ENCODE measurements around the gene DENND2A. TPM values are rescaled to one million over a fixed set of nuclear protein-coding genes. Genes with fewer than 3 reads are reported as not detected.

The DENND2A gene
- total and polyA plus RNA-seq, 7 experiments from 2014 or later, result not detected

GRCh38 chr7:140609646-140610045, 31.0 kb downstream of the DENND2A start:
- H3K9me3 ChIP-seq (ENCODE audit: control insufficient read depth in 2 of 3, low read length in 3 of 3), result no peaks in the 10 kb centered on the region
- Mint-ChIP-seq H3K9me3 (peaks cover 0 to 2% (median 0%) of the 10 kb centered on the region in 11 donors), H3K4me1 (no peaks in the 10 kb centered on the region), H3K27ac (no peak overlapping the region), H3K36me3 (no peaks in the 10 kb centered on the region), H3K27me3 (peaks cover 0 to 5% (median 0%) of the 10 kb centered on the region in 5 donors), H3K4me3 (no peak overlapping the region)
- H3K4me1 ChIP-seq (ENCODE audit: control insufficient read depth in 2 of 2, insufficient read depth in 2 of 2, low read length in 2 of 2), result no peaks in the 10 kb centered on the region
- H3K4me3 ChIP-seq (ENCODE audit: low read length), result no peak overlapping the region
- ChIA-PET CTCF (no interaction called here), POLR2A (interaction anchor here (0.7 kb wide), 1 partner anchor 35 kb away, joined by 3 read pairs; no protein-coding TSS in a partner anchor)
- no peak overlapping the region for H3K27ac ChIP-seq (ENCODE audit: low read depth, low read length)
- H3K36me3 ChIP-seq (ENCODE audit: control insufficient read depth in 2 of 3, insufficient read depth in 3 of 3, low read length in 3 of 3), result no peaks in the 10 kb centered on the region
- DNase-seq (no peak), ATAC-seq (no peak)
- H3K27me3 ChIP-seq (ENCODE audit: control insufficient read depth in 2 of 2, insufficient read depth in 2 of 2, low read length in 2 of 2), result no peaks in the 10 kb centered on the region
- intact Hi-C loops (cut with micrococcal nuclease), result no loop called here

- intact Hi-C loops (cut with micrococcal nuclease), result no loop called here
- no peak overlapping the region for H3K4me3 ChIP-seq (ENCODE audit: low read length)
- Mint-ChIP-seq H3K4me3 (no peak overlapping the region), H3K4me1 (no peaks in the 10 kb centered on the region), H3K27me3 (peaks cover 0 to 5% (median 0%) of the 10 kb centered on the region in 5 donors), H3K36me3 (no peaks in the 10 kb centered on the region), H3K9me3 (peaks cover 0 to 2% (median 0%) of the 10 kb centered on the region in 11 donors), H3K27ac (no peak overlapping the region)
- H3K9me3 ChIP-seq (ENCODE audit: control insufficient read depth in 2 of 3, low read length in 3 of 3), result no peaks in the 10 kb centered on the region
- DNase-seq (no peak), ATAC-seq (no peak)
- no peaks in the 10 kb centered on the region for H3K27me3 ChIP-seq (ENCODE audit: control insufficient read depth in 2 of 2, insufficient read depth in 2 of 2, low read length in 2 of 2)
- ChIA-PET CTCF (no interaction called here), POLR2A (no interaction called here)
- no peaks in the 10 kb centered on the region for H3K36me3 ChIP-seq (ENCODE audit: control insufficient read depth in 2 of 3, insufficient read depth in 3 of 3, low read length in 3 of 3)
- H3K27ac ChIP-seq (ENCODE audit: low read depth, low read length), result no peak overlapping the region
- H3K4me1 ChIP-seq (ENCODE audit: control insufficient read depth in 2 of 2, insufficient read depth in 2 of 2, low read length in 2 of 2), result no peaks in the 10 kb centered on the region
These were observed 33.1 kb downstream of the DENND2A start for GRCh38 chr7:140607441-140607989.

- no peaks in the 10 kb centered on the region for H3K4me1 ChIP-seq (ENCODE audit: control insufficient read depth in 2 of 2, insufficient read depth in 2 of 2, low read length in 2 of 2)
- peaks cover 0 to 6% (median 0%) of the 10 kb centered on the region in 7 donors for H3K4me1 Mint-ChIP-seq
- H3K27me3 Mint-ChIP-seq, result peaks cover under 1 to 10% (median 5%) of the 10 kb centered on the region in 5 donors
- no peak overlapping the region for H3K27ac Mint-ChIP-seq
- DNase-seq (no peak), ATAC-seq (no peak)
- no peak overlapping the region for H3K27ac ChIP-seq (ENCODE audit: low read depth, low read length)
- no peaks in the 10 kb centered on the region for H3K36me3 Mint-ChIP-seq
- H3K9me3 Mint-ChIP-seq, result no peaks in the 10 kb centered on the region
- intact Hi-C loops (cut with micrococcal nuclease), result no loop called here
- H3K4me3 Mint-ChIP-seq, result no peak overlapping the region
- H3K4me3 ChIP-seq (ENCODE audit: low read length), result no peak overlapping the region
- H3K27me3 ChIP-seq (ENCODE audit: control insufficient read depth in 2 of 2, insufficient read depth in 2 of 2, low read length in 2 of 2), result no peaks in the 10 kb centered on the region
- H3K36me3 ChIP-seq (ENCODE audit: control insufficient read depth in 2 of 3, insufficient read depth in 3 of 3, low read length in 3 of 3), result no peaks in the 10 kb centered on the region
- ChIA-PET CTCF (no interaction called here), POLR2A (no interaction called here)
- no peaks in the 10 kb centered on the region for H3K9me3 ChIP-seq (ENCODE audit: control insufficient read depth in 2 of 3, low read length in 3 of 3)
These were observed 35.3 kb downstream of the DENND2A start for GRCh38 chr7:140605337-140605736.

GRCh38 chr7:140604760-140605159, 35.9 kb downstream of the DENND2A start:
- H3K4me3 Mint-ChIP-seq, result no peak overlapping the region
- no peak for DNase-seq
- Histone ChIP-seq H3K27ac (ENCODE audit: low read depth, low read length) (no peak overlapping the region), H3K27me3 (ENCODE audit: control insufficient read depth in 2 of 2, insufficient read depth in 2 of 2, low read length in 2 of 2) (no peaks in the 10 kb centered on the region), H3K4me1 (ENCODE audit: control insufficient read depth in 2 of 2, insufficient read depth in 2 of 2, low read length in 2 of 2) (no peaks in the 10 kb centered on the region), H3K36me3 (ENCODE audit: control insufficient read depth in 2 of 3, insufficient read depth in 3 of 3, low read length in 3 of 3) (no peaks in the 10 kb centered on the region), H3K4me3 (ENCODE audit: low read length) (no peak overlapping the region), H3K9me3 (ENCODE audit: control insufficient read depth in 2 of 3, low read length in 3 of 3) (no peaks in the 10 kb centered on the region)
- H3K36me3 Mint-ChIP-seq, result no peaks in the 10 kb centered on the region
- POLR2A ChIA-PET, result no interaction called here
- no peak for ATAC-seq
- H3K27me3 Mint-ChIP-seq, result peaks cover 5 to 16% (median 9%) of the 10 kb centered on the region in 5 donors
- CTCF ChIA-PET, result no interaction called here
- peaks cover 0 to 6% (median 0%) of the 10 kb centered on the region in 7 donors for H3K4me1 Mint-ChIP-seq
- no peak overlapping the region for H3K27ac Mint-ChIP-seq
- H3K9me3 Mint-ChIP-seq, result no peaks in the 10 kb centered on the region
- intact Hi-C loops (cut with micrococcal nuclease), result no loop called here

GRCh38 chr7:140604076-140604475, 36.5 kb downstream of the DENND2A start:
- Histone ChIP-seq H3K4me3 (ENCODE audit: low read length) (no peak overlapping the region), H3K36me3 (ENCODE audit: control insufficient read depth in 2 of 3, insufficient read depth in 3 of 3, low read length in 3 of 3) (no peaks in the 10 kb centered on the region), H3K27ac (ENCODE audit: low read depth, low read length) (no peak overlapping the region), H3K27me3 (ENCODE audit: control insufficient read depth in 2 of 2, insufficient read depth in 2 of 2, low read length in 2 of 2) (no peaks in the 10 kb centered on the region), H3K4me1 (ENCODE audit: control insufficient read depth in 2 of 2, insufficient read depth in 2 of 2, low read length in 2 of 2) (no peaks in the 10 kb centered on the region), H3K9me3 (ENCODE audit: control insufficient read depth in 2 of 3, low read length in 3 of 3) (no peaks in the 10 kb centered on the region)
- no peak overlapping the region for H3K27ac Mint-ChIP-seq
- H3K4me1 Mint-ChIP-seq, result peaks cover 0 to 6% (median 0%) of the 10 kb centered on the region in 7 donors
- no peaks in the 10 kb centered on the region for H3K9me3 Mint-ChIP-seq
- ATAC-seq (no peak), DNase-seq (no peak)
- intact Hi-C loops (cut with micrococcal nuclease), result no loop called here
- CTCF ChIA-PET, result no interaction called here
- no peaks in the 10 kb centered on the region for H3K36me3 Mint-ChIP-seq
- peaks cover 5 to 16% (median 10%) of the 10 kb centered on the region in 5 donors for H3K27me3 Mint-ChIP-seq
- POLR2A ChIA-PET, result no interaction called here
- no peak overlapping the region for H3K4me3 Mint-ChIP-seq

GRCh38 chr7:140601566-140602174, 38.9 kb downstream of the DENND2A start:
- Mint-ChIP-seq H3K27ac (no peak overlapping the region), H3K27me3 (peaks cover 10 to 27% (median 14%) of the 10 kb centered on the region in 5 donors), H3K4me1 (peaks cover 0 to 6% (median 0%) of the 10 kb centered on the region in 7 donors), H3K36me3 (no peaks in the 10 kb centered on the region), H3K9me3 (no peaks in the 10 kb centered on the region), H3K4me3 (no peak overlapping the region)
- H3K4me3 ChIP-seq (ENCODE audit: low read length), result no peak overlapping the region
- H3K4me1 ChIP-seq (ENCODE audit: control insufficient read depth in 2 of 2, insufficient read depth in 2 of 2, low read length in 2 of 2), result no peaks in the 10 kb centered on the region
- H3K27ac ChIP-seq (ENCODE audit: low read depth, low read length), result no peak overlapping the region
- CTCF ChIA-PET, result no interaction called here
- ATAC-seq (no peak), DNase-seq (no peak)
- intact Hi-C loops (cut with micrococcal nuclease), result no loop called here
- H3K9me3 ChIP-seq (ENCODE audit: control insufficient read depth in 2 of 3, low read length in 3 of 3), result no peaks in the 10 kb centered on the region
- no peaks in the 10 kb centered on the region for H3K27me3 ChIP-seq (ENCODE audit: control insufficient read depth in 2 of 2, insufficient read depth in 2 of 2, low read length in 2 of 2)
- POLR2A ChIA-PET, result no interaction called here
- no peaks in the 10 kb centered on the region for H3K36me3 ChIP-seq (ENCODE audit: control insufficient read depth in 2 of 3, insufficient read depth in 3 of 3, low read length in 3 of 3)

- CTCF ChIA-PET, result no interaction called here
- no peaks in the 10 kb centered on the region for H3K36me3 ChIP-seq (ENCODE audit: control insufficient read depth in 2 of 3, insufficient read depth in 3 of 3, low read length in 3 of 3)
- H3K4me3 Mint-ChIP-seq, result no peak overlapping the region
- no peaks in the 10 kb centered on the region for H3K9me3 Mint-ChIP-seq
- H3K36me3 Mint-ChIP-seq, result no peaks in the 10 kb centered on the region
- H3K27me3 ChIP-seq (ENCODE audit: control insufficient read depth in 2 of 2, insufficient read depth in 2 of 2, low read length in 2 of 2), result no peaks in the 10 kb centered on the region
- H3K27ac Mint-ChIP-seq, result no peak overlapping the region
- no peak for ATAC-seq
- intact Hi-C loops (cut with micrococcal nuclease), result no loop called here
- no peaks in the 10 kb centered on the region for H3K9me3 ChIP-seq (ENCODE audit: control insufficient read depth in 2 of 3, low read length in 3 of 3)
- no peak overlapping the region for H3K27ac ChIP-seq (ENCODE audit: low read depth, low read length)
- no peak overlapping the region for H3K4me3 ChIP-seq (ENCODE audit: low read length)
- H3K4me1 Mint-ChIP-seq, result peaks cover 0 to 6% (median 0%) of the 10 kb centered on the region in 7 donors
- DNase-seq, result no peak
- peaks cover 10 to 30% (median 17%) of the 10 kb centered on the region in 5 donors for H3K27me3 Mint-ChIP-seq
- POLR2A ChIA-PET, result no interaction called here
- no peaks in the 10 kb centered on the region for H3K4me1 ChIP-seq (ENCODE audit: control insufficient read depth in 2 of 2, insufficient read depth in 2 of 2, low read length in 2 of 2)
These were observed 40.3 kb downstream of the DENND2A start for GRCh38 chr7:140600341-140600740.
